Islet of Langerhans (tissue), 1 donor: Measurements from ENCODE around the gene CKMT1B.
"Not testable (repeated sequence)": the region's sequence is repeated elsewhere in the genome, so short reads cannot be mapped to it uniquely, and the experiment has no call there.

ENCODE experiments used
- FAIRE-seq: peaks from one replicate; lab custom pipeline; 2011; peaks lifted over from hg19 to GRCh38; lab: Jason Lieb, UNC

The CKMT1B gene

DNA sequence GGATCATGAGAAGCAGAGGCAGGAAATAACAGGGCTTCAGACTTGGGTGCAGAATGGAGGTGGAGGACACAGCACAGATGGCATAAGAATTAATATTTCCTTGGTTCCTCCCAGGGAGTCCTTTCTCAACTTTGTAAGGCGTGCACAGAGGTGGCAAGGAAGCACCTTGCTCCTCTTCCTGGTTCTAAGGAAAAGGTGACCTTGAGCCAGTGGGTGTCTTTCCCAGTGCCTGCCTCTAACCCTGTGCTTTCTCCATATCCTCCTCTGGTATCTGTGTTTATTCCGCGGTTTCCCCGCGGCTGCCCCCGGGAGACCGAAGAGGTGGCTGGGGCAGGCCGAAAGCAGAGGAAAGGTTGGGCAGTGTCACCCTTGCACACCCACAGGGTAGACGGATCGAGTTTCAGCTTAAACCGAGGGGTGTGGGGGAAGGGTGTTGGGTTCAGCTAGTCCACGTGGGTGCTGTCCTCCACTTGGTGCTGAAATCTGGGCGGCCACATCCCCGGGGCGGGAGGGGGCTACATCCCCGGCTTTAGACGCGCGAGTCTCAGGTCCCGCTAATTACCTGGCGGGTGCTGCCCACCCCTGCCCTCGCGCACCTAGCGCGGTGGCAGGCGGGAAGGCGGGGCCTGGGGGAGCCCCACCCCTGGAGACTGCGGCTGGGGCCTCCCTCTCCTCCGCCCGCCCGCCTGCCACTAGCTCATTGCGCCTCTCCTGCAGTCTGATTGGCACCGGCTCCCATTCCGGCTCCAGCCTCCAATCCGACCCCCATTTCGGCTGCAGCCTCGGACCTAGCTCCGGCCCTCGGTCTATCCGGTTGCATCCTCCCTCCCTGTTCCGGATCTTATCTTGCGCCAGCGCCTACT, at the start of gene CKMT1B:
CKMT1B (plus strand) TSS at position 700 of the 863 bp plus-strand sequence. CDS start 192 bp downstream, outside the sequence.
- FAIRE-seq = not testable (repeated sequence)

DNA sequence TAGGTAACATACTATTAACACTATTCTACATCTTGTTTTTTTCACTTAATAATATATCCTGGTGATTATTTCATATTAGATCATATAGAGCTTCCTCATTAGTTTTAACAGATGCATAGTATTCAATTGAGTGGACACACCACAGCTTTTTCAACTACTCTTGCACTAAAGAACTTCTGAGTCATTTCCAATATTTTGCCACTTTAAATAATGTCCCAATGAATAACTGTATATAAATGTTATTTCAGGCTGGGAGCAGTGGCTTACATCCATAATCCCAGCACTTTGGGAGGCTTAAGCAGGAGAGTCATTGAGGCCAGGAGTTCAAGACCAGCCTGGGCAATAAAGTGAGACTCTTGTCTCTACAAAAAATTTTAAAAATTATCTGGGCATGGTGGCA, 49.6 kb upstream of the CKMT1B start:
- FAIRE-seq = no peak

DNA sequence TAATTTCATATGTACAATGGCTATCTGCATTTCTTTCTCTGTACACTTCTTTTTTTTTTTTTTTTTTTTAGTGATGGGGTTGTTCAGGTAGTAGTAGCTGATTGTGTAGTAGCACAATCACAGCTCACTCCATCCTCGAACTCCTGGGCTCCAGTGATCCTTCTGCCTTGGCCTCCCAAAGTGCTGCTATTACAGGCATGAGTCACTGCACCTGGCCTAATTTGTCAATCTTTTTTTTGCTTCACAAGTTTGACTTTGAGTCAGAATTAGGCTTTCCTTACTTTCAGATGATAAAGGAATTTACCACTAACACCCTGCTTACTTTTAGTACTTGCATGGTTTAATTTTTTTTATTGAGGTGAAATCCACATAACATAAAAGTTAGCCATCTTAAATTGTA, 48.4 kb upstream of the CKMT1B start:
- FAIRE-seq = no peak

DNA sequence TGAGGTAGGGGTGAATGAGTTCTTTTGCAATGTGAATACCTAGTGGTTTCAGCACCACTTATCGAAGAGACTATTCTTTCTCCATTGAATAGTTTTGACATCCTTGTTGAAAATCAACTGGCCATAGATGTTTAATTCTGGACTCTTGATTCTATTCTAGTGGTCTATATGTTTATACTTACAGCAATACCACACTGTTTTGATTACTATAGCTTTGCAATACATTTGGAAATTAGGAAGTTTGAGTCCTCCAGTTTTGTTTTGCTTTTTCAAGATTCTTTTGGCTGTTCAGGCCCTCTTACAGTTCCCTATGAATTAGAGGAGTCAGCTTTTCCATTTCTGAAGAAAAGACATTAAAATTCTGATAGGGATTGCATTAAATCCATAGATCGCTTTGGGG, 46.3 kb upstream of the CKMT1B start:
- FAIRE-seq = no peak

DNA sequence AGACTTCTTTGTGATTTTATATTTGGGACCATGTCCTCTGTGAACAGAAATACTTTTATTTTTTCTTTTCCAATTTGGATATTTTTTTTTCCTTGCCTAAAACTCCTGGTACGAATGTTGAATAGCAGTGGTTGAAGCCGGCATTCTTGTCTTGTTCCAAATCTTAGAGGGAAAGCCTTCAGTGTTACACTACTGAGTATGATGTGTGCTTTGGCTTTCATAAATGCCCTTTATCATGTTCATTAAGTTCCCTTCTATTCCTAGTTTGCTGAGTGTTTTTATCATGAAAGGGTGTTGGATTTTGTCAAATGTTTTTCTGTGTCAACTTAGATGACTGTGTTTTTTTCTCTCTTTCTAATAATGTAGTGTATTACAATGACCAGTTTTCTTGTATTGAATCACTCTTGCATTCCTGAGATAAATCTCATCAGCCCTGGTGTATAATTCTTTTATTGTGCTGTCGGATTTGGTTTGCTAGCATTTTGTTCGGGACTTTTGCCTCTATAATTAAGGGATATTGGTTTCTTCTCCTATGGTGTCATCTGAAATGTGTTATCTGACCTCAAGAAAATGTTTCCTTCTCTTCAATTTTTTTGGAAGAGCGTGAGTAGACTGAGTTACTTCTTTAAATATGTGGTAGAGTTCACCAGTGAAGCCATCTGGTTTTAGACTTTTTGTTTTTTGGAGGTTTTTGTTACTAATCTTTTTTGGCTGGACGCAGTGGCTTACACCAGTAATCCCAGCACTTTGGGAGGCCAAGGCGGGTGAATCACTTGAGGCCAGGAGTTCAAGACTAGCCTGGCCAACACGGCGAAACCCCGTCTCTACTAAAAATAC, 43.1 kb upstream of the CKMT1B start:
- FAIRE-seq = no peak

DNA sequence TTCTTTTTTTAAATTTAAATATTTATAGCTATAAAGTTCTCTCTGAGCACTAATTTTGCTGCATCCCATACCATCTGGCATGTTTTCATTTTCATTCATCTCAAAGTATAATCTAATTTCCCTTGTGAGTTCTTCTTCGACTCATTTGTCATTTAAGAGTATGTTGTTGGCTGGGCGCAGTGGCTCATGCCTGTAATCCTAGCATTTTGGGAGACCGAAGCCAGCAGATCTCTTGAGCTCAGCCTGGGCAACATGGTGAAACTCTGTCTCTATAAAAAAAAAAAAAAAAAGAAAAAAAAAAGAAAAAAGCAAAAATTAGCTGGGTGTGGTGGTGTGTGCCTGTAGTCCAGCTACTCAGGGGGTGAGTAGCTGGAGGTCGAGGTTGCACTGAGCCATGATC, 41.6 kb upstream of the CKMT1B start:
- no peak for FAIRE-seq

DNA sequence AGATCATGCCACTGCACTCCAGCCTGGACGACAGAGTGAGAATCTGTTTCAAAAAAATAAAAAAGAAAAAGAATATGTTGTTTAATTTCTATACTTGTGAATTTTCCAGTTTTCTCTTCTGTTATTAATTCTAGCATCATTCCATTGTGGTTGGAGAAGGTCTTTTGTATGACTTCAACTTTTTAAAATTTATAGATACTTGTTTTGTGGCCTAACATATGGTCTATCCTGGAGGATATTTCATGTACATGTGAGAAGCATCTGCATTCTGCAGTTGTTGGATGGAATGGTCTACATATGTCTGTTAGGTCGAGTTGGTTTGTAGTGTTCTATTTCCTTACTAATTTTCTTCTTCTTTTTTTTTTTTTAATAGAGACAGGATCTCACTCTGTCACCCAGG, 40.8 kb upstream of the CKMT1B start:
- no peak for FAIRE-seq

DNA sequence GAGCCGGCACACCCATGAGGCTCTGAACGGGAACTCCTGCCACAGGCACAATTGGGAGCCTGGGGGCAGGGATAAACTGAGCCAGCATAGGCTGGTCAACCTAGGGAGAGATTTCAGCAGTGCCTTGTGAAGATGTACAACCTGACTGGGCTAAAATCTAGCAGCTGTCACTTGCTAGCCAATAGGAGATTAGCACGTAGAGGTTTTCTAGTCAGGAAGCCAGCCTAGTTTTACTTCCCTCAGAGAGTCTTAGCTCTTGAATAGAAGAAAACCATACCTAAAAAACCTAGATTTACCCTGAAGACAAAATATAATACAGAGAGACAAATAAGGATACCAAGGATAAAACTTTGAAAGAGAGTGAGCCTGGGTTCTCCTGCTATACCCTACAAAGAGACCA, 31.1 kb upstream of the CKMT1B start:
- not testable (repeated sequence) for FAIRE-seq

DNA sequence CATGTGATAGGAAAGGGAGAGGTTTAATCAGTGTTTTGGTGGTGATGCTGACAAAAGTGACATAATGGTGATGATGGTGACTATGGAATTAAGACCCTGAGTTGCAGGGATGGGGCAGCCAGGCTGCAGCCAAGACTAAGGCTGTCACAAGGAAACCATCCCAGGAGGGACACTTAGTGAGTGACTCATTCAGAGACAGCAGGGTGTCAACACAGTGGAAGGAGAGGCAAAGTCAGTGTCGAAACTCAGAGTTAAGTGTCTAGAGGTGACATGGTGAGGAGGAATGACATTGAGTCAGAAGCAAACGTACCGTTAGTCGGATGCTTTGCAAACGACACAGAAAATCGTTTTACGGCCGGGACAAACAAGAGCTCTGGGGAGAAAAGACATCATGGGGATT, 30.0 kb upstream of the CKMT1B start:
- not testable (repeated sequence) for FAIRE-seq

DNA sequence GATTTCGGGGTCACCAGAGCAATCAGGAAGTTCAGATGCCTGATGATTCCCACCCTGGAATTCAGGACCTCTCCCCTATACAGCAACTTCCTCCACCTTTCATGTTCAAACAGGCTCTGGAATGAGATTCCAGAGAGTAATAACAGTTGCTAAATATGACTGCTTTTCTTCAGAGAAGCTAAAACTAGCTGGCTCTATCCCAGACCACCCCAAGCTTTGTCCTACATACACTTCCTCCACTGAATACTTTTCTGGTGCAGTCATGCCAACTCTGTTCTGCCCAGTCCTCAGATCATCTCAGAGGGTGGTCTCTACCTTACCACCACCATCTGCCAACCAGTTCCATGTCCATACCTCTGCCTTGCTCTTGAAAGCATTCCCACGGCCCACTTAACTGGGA, 27.2 kb upstream of the CKMT1B start:
- not testable (repeated sequence) for FAIRE-seq

DNA sequence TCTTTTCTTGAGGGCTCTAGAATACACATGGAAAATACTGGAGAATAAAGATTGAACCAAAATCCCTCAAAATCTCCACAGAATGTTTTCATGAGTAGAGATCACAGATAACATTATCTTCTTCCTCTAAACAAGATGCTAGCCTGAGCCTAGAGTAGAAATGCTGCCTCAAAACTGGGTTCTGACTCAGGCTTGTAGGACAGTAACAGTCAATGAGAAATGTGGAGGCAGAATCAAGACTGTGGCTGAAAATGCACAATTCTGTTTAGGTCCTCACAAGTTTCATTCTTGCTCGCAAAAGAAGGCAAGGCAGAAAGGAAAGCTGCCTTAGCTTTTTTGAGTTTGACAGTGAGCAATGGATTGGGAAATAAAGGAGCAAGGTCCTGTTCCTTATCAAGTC, 19.2 kb upstream of the CKMT1B start:
- not testable (repeated sequence) for FAIRE-seq

DNA sequence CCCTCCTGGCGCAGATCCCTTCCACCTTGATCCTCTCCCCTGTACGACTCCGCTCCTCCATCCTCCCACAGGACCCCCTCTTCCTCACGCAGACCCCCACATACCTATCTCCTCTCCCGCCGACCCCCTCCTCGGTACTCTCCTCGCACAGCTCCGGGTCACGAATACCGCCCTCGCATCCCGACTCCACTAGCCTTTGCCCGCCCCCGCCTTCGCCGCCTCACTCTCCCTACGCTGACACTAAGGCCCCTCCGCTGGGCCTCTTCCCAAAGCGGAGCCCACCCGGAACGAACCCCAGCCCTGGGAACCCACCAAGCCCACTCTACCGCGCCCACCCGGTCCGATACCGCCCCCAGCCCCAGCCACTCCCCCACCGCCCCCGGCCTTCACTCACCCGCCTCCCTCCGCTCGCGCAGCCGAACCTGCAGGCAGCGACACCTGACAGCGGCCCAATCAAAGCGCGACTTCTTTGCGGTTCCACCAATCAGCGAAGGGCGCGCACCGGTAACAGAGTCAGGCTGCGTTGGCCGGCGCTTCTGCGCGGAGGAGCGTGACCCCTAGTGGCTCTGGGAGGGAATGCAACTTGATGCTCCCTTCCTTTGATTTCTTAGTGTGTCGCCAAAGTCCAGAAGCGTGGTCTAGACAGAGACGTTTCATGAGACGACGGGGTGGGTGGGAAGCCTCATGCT, 3.9 kb upstream of the CKMT1B start, which contains the start of gene PPIP5K1:
PPIP5K1 (minus strand) TSS at position 431 of the 689 bp plus-strand sequence. CDS start 5,704 bp downstream, outside the sequence.
- FAIRE-seq = peak; percentile 84

DNA sequence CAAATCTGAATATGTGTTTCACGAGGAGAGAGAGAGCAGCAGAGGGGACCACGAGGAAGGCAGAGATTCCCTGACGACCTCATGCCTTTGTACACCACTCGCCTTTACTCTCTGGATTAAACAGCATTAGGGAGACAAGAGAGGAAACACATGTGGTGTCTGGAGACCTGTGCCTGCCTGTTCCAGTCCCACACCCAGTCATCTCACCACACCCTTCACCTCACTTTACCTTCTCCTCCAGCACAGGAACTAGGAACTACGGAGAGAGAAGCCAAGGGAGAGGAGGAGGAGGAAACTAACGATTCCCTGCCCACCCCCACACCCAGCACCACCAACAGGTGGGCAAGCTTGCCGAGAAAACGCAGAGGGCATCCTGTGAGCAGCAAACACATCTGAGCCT, 986 bp upstream of the CKMT1B start:
- not testable (repeated sequence) for FAIRE-seq

DNA sequence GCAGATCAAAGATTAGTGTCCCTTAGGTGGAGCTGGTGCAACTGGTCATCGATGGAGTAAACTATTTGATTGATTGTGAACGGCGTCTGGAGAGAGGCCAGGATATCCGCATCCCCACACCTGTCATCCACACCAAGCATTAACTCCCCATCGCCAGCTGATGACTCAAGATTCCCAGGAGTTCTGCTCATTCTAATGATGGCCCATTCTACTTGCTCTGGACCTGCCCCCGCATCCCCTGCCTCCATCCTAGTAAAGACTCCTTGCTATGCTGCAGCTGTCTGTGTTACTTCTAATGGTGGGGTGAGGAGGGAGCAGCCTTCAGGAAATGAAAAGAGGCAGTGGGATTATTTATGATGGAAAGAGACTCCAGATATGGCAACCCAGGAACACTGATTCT, 5.3 kb downstream of the CKMT1B start:
- not testable (repeated sequence) for FAIRE-seq

DNA sequence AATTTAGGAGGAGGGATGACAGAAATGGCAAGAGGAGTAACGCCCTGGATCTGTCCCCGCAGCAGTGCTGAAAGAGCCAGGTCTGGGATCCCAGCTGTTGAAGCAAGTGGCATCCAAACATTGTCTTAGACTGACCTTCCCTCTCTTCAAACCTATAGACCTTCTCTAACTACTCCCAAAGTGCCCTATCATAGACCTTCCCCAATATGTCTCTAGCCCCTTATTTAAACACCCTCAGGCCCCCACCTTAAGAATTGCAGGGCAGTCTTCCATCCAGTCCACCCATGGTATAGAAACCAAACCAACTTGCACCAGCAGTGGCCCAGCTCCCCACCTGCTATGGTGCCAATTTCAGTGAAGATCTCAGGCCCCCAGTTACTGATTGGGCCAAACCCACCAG, 6.4 kb downstream of the CKMT1B start:
- FAIRE-seq = not testable (repeated sequence)

DNA sequence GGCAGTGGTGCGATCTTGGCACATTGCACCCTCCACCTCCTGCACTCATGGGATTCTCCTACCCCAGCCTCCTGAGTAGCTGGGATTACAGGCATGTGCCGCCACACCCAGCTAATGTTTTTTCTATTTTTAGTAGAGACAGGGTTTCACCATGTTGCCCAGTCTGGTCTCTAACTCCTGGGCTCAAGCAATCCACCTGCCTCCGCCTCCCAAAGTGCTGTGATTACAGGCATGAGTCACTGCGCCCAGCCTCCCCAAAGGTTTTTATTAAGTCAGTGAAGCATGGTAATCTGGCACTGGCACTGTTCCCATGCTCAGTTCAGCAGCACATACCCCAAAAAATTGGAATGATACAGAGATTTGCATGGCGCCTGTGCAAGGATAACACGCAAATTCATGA, 8.4 kb downstream of the CKMT1B start:
- not testable (repeated sequence) for FAIRE-seq

DNA sequence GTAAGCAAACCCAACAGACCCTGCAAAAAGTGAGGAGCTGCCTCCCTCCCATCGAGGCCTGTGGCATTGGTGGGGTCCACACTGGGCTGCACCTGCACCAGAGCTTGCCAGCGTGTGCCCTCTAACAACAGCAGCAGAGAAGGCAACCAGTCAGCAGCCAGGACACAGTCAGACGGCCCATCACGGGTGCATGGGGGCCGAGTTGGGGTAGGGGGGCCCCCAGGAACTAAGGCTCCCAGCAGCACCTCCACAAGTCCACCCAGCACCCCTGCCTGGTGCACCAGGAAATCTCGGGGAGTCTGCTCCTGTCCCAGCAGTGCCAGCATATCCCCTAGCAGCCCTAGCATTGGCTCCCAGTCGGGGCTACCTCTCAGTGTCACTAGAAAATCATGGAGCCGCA, 23.9 kb downstream of the CKMT1B start:
- not testable (repeated sequence) for FAIRE-seq

DNA sequence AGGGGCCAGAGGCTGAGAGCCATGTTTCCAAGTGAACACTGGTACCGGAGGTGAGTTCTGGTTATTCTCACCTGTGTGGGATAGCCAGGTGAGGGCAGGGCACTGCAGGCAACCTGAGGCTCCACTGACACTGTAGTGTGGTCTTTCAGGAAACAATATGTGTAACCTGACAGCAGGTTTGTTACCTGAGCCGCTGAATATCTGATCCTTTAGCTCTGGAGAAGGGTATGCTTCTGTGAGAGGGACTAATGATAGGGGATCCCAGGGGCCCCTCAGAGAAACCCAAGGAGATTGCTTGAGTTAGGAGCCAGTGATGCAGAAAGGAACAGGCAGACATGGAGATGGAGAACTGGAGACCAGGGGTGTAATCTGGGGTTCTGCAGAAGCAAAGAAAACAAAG, 24.9 kb downstream of the CKMT1B start, which contains the start of gene STRC:
STRC (minus strand) TSS at position 101 of the 400 bp plus-strand sequence; CDS start at position 23, 78 bp downstream.
- FAIRE-seq = not testable (repeated sequence)

DNA sequence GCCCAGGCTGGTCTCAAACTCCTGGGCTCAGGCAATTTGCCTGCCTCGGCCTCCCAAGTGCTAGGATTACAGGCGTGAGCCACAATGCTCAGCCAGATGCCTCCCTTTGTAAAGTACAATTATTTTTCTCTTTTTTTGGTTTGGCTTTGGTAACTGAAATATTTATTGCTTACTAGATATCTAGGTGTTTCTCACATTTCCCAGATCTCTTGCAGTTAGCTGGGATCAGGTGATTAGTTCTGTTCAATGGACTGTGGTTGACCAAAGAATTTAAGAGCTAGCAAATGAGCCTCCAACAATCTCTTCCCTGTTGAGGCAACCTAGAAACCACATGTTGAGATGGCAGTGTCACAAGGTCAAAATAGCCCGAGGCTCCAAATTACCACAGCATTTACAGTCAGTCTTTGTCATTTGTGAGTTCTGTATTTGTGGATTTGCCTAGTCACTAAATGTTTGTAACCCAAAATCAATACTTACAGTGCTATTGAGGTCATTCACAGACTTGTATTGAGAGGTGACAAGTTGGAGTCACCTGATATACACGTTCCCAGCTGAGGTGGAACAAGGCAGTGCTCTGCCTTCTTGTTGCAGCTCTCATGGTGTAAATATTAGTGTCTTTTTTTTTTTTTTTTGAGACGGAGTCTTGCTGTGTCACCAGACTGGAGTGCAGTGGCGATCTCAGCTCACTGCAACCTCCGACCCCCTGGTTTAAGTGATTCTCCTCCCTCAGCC, 28.4 kb downstream of the CKMT1B start:
- peak; percentile 95 for FAIRE-seq

DNA sequence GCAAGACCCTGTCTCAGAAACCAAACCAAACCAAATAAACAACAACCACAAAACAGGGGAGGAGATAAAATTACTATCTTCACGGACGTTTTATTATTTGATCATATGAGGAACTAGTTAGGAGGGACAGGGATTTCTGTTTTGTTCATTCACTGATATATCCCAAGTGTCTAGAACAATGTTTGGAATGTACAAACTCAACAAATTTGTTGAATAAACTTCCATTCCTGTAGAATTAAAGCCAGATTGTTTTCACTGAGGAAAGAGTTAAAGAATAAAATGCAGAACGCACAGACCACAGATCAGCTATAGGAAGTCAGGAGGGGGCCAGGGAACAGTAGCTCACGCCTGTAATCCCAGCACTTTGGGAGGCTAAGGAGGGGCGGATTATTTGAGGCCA, 31.3 kb downstream of the CKMT1B start:
- no peak for FAIRE-seq

DNA sequence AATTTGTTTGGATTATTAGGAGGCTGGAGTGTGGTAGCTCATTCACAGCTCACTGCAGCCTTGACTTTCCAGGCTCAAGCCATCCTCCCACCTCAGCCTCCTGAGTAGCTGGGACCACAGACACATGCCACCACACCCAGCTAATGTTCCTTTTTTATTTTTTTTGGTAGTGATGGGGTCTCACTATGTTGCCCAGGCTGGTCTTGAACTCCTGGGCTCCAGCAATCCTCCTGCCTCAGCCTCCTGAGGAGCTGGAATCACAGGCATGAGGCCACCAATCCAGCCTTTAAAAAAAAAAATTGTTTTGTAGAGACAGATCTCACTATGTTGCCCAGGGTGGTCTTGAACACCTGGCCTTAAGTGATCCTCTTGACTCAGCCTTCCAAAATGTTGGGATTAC, 33.1 kb downstream of the CKMT1B start:
- not testable (repeated sequence) for FAIRE-seq
